Anterior cingulate cortex (tissue), 58 donors: Measurements from ENCODE around the gene CLCN5.

Experiments
- DNase-seq, 58 donors: peaks; one replicate each; lab custom pipeline; 2025; lab: John Stamatoyannopoulos, UW

CLCN5 gene

DNA sequence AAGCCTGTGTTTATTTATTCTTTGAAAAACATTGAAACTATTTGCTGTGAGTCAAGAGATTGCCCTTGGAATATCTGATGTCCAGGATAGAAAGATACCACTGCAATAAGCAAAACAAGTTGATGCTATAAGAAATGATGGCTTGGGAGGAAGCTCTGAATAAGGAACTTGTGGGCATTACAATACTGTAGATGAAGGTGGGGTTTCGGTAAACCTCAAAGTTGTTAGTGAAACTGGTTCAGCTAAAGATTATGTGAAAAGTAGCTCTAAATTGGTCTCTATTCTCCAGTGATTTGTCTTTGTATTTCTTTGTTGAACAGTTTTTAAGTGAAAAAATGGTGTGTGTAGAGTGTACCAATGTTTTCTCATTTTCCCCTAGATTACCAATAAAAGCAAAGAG lies 149.7 kb downstream of the CLCN5 start:
- DNase-seq, result no peak

DNA sequence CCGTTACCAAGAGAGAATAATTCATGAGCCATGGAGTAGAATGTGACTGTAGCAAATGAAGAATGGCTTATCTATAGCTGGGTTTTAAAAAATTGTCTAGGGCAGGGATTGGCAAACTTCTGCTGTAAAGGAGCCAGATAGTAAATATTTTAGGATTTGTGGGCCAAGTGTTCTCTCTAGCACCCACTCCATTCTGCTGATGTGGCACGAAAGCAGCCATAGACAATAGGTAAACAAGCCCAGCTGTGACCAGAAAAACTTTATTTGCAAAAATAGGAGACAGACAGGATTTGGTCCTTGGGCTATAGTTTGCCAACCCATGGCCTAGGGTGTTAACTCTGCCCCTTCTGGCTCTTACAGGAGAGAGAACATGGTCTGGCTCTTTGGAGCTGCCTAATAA lies 151.2 kb downstream of the CLCN5 start:
- DNase-seq, result no peak

DNA sequence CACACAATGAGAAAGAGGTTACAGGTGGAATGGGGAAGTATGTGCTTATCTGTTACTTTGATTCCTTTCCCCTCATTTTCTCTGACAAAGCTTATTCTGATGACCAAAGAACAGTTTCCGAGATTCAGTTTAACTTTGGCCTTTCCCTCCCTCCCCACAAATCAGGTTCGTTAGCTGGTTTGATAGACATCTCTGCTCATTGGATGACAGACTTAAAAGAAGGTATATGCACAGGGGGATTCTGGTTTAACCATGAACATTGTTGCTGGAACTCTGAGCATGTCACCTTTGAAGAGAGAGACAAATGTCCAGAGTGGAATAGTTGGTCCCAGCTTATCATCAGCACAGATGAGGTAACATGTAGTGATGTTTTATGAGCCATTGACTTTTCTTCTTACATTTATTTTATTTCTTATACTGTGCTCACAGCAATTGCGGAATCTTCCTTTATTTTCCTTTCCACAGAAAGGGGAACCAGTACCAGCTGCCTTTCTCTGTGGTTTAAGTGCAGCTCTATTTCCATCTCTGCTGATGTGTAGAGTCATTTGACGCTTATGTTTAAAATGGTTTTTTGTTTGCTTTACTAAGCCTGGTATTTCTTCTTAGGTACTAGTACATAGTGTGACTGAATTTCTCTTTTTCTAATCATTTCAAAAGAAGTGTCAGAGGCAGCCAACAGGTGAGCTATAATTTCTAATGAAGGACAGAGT lies 153.4 kb downstream of the CLCN5 start:
- no peak for DNase-seq

DNA sequence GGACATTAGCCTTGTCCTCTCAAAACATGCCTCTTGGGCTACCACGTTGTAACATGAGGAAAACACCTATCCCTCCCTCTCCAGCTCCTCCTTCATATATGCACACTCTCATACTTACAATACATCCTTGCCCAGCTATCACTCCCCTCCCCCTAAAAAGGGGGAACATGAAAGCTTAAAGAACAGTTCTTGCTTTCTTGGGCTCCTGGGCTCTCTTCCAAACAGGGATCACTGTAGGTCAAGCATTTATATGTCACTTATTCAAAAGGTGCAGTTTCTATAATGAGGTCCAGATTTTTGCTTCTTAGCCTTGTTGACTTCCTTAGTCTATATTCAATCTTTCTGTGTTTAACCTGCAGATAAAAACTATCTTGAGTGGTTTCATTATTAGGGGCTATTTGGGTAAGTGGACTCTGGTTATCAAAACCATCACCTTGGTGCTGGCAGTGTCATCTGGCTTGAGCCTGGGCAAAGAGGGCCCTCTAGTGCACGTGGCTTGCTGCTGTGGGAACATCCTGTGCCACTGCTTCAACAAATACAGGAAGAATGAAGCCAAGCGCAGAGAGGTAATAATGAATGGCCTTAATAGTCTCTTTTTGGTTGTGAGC lies 159.0 kb downstream of the CLCN5 start:
- DNase-seq, result peak in 25 of 58 donors; percentile 0 to 24 (median 1)

DNA sequence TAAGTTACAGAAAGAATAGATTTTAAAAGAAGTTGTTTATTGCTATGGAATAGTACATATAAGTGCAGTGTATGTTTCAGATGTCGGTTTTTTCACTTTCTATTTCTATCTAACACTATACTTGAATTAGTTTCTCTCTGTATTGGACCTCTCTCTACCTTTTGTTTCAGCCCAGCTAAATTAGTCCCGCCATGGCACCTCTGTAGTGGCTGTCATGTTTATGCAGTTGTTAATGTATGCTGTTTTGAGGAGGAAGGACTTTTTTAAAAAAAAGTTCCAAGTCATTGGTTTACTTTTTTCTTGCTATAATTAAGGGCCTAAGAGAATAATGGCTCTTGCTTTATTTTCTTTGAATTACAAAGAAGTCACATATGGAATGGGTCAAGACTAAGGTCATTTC lies 160.3 kb downstream of the CLCN5 start:
- DNase-seq, result no peak

DNA sequence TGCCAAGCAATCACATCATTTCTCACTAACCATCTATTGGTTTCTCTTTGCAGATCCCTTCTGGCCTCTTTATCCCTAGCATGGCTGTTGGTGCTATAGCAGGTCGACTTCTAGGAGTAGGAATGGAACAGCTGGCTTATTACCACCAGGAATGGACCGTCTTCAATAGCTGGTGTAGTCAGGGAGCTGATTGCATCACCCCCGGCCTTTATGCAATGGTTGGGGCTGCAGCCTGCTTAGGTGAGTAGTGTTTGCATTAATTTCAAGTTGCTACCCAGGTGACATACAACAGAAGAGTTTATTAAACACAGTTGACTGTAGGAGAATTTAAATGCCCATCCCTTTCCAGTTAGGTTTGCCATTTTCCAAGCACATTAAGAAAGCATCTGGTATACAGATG lies 166.2 kb downstream of the CLCN5 start:
- no peak for DNase-seq

DNA sequence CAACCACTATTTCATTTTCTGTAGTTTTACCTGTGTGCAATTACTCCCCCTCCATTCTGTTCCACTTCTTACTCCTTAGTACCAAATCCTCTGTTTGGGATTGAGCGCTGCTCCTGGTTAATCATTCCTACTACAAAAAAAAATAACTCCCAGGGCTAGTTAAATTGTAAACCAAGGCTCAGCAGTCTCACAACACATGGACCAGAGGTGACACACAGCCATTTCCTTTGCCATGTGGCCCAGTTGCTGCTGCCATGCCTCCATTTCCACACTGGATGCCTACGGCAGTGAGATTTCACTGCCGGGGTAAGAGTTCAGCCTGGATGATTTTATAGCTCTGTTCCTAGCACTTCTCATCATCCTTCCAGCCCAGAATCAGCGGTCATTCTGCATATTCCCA lies 171.2 kb downstream of the CLCN5 start:
- no peak for DNase-seq

DNA sequence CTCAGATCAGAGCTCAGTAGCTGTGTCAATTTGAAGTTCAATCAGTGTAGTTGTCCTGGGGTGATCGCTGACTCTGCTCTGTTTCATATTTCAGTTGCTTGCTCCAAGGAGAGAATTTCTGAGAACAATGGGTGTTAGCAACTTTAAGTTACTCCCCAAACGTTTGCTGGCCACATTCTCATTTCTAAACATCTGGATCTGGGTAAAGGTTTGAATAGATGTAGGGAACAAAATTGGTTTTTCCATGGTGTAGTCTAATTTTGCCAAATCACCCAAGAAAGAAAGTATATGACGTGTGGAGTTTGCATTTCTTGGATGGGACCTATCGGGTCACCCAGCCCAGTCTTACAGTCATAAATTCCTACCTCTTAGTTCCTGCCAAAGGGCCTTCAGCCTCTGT lies 174.7 kb downstream of the CLCN5 start:
- no peak for DNase-seq

DNA sequence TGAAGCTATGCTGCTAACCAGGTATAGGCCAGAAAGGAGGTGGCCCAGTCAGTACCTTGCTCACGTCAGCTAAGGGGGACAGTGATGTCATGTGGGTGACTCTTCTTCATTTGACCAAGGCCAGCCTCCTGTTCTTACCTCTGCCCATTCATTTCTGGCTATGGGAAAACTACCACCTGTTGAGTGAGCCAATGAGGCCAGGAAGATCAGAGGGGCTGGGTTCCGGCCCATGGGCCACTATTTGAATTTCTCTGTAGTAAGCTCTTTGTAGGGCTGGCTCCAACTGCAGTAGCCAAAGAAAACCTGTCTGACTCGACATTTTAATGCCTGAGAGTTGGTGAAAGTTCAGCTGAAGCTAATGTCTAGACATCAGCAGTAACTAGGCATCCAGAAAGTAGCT lies 175.8 kb downstream of the CLCN5 start:
- DNase-seq, result no peak

DNA sequence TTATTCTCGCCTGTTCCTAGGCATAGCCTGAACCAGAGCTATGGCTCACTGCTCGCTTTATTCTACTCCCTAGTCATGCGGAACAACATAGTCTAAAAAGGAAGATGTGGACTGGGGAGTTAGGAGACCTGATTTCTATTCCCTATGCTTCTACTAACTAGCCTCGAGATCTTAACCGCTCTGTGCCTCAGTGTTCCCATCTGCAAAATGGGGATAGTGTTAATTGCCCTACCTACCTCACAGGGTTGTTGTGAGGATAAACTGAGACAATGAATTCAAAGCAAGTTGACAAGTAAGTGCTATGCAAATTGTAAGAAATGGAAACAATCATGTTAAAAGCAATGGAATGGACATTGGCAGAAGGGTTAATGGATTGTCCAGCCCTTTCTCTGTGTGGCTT lies 176.4 kb downstream of the CLCN5 start:
- DNase-seq, result no peak

DNA sequence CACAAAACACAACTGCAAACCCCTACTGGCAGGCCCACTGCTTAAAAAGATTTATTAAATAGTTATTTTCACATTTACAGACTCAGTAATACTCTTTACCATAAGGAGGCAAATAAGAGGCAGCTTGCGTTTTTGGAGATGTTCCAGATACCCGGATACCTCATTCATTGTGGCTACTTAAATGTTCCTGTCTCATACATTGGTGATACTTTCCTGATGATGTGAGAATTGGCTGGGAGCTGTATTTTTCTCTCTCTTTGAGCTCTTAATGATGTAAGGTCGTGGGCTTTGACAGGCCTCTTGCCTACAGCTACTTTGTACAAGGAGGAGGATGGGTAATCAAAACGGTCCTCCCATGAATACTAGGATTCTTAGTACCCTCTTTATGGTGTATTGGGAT lies 176.9 kb downstream of the CLCN5 start:
- no peak for DNase-seq

DNA sequence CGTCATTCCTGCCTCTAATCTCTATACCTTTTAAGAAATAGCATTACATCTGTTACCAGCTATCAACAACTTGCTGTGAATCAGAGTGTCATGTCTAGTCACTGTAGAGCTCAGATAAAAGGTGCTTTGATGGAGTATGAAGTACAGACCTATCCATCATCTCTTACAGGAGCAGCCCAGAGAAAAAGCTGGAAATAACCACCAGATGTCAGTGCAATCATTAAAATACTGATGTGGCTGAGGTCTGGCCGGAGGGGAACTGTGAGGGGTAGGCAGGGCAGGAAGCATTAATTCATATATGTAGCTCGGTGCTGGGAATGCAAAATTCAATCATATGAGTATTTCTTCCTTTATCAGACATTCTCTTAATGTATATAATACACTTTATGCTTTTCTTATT lies 177.8 kb downstream of the CLCN5 start:
- peak in 2 of 58 donors; percentile 0 for DNase-seq

DNA sequence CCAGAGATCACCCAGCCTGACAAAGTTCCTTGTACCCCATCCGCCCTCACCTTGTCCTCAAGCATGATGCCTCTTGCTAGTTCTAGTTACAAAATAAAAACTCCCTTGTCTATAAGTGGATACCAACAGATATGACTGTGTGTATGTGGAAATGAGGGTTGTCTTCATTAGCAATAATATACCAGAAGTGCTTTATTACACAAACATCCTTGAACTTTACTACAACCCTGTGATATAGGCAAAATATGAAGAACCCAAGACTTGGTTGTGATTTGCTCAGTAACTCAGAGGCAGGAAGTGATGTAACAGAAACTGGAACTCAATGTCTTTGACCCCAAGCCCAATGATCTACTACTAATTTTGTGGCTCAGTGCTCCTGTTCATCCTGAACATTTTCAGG lies 180.8 kb downstream of the CLCN5 start:
- DNase-seq, result no peak

DNA sequence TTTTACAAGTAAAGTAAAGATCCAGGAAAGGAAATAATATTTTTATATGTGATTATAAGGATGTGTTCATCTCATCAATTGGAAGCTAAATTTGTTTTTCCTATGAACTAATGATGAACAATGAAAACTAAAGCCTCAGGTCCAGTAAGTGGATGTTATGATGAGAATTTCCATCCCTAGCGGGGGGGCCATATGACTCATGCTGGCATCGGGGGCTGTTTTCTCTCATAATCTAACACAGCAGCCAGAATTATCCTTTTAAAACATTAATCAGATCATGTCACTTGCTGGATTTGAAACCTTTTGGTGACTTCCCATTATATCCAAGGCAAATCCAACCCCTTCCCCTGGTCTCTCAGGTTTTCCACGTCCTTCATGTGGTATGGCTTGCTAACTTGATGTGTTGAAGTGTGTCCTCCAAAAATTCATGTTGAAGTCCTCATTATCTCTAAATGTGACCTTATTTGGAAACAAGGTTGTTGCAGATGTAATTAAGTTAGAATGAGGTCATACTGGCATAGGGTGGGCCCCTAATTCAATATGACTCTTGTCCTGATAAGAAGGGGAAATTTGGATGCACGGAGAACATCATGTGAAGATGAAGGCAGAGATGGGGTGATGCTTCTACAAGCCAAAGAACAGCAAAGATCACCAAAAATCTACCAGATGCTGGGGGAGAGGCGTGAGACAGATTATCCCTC lies 181.6 kb downstream of the CLCN5 start:
- DNase-seq, result no peak

DNA sequence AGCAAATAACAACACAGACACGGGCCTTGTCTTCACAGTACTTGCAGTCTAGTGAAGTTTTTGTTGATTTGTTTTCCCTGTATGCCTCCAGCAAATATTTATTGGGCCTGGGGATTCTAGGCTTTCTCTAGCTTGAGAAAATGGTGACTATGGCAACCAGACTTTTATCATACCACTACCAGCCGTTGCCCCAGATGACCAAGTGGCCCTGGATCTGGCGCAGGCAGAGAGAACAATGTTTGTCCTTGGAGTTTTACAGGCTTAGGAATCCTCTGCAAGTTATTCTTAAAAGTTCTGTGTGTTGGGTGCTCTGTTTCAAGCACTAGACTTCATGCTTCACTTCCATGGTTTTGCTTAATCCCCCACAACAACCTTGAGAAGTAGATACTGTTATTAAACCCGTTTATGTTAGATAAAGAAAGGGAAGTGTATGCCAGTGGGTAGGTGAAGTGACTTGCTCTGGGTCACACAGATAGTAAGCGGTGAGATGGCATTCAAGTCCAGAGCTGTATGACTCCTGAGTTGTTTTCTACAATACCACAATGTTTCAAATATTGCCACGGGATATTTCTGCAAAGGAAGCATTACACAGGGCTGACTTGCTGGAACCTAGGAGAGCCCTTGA lies 183.8 kb downstream of the CLCN5 start:
- DNase-seq, result no peak

DNA sequence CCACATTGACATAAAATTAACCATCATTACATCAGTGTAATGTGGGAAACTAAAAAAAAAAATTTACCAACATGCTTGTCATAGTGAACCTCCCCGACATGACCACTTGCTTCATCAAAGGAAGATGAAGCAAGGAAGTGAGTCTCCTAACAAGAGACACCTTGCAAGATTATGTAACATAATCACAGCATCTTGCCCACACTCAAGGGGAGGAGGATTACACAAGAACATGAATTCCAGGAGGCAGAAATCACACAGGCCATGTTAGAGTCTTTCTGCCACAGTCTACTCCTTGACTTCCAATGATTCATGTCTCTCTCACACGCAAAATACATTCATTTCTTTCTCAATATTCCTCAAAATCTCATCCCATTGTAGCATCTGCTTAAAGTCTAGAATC lies 185.1 kb downstream of the CLCN5 start:
- DNase-seq, result no peak

DNA sequence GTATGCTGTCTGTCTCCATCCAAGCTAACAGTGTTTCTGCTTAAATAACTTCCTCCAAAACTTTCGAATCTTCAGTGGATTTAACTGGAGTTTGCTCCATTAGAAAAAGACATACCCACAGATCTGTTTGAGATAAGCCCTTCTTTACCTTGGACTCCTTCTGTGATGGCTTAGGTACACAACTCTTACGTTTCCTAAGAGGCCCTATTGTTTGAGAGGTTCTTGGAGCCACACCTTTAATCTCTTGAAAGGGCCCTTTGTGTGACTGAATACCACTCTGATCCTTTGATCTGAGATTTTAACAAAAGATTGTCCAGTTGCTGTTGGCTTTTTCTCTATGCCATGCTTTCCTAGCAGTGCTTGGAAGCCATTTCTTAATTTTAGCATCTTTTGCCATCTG lies 185.9 kb downstream of the CLCN5 start:
- no peak for DNase-seq

DNA sequence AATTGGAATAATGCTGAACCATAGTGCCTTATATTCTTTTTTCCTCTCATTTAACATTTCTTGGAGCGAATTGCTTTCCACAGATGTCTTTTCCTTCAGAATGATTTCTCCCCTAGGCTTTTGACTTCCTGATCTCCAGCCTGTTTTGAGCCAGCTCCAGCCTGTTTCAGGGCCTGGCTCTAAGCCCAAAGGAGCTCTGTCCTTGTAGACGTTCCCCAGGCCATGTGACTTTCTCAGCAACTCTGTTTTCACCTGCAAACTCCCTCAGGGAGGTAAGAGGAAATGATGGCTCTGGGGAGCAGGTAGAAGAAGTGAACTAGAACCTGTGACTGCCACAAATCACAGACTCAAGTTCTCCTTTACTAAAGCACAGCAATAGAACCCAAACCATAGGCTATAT lies 189.3 kb downstream of the CLCN5 start:
- no peak for DNase-seq

DNA sequence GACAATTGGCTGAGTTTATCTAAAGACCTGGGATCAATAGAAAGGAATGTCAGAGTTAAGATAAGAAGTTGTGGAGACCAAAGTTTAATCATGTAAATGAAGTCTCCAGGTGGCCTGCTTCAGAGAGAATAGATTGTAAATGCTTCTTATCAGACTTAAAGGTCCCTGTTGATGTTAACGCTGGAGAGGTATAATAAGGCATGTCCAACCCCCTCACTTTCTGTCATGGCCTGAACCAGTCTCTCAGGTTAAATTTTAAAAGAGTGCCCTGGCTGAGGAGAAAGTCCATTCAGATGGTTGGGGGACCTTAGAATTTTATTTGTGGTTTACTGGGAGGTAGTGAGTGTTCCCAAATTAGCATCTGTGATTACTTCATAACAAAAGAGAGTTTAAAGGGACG lies 191.7 kb downstream of the CLCN5 start:
- no peak for DNase-seq

DNA sequence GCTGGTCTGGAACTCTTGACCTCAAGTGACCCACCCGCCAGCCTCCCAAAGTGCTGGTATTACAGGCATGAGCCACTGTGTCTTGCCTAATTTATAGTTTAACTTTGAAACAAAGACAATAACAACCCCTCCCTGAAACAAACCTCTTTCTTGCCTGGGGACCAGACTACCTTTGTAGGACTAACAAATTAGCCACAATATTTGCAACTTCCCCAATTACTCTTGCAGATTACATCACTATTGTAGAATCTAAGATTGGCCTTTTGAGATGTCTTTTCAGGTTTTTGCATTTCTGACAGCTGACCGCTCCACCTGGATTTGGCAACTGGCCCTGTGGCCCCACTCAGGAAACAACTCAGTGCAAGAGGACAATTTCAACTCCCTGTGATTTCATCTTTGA lies 193.6 kb downstream of the CLCN5 start:
- no peak for DNase-seq

DNA sequence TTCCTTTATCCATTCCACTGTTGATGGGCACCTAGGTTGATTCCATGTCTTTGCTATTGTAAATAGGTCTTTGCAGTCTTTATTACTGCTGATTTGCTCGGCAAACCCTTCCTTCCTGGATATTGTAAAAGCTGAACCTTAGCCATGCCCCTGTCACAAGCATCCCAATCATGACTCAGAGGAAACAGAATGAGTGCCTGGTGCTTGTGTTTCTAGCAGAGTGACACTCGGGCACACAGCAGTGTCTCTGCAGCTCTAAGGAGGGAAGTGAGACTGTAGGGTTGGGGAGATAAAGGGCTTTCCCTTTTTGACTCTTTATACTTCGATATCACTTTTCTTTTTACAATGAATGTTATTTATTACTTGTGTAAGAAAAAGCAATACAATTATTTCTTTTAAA lies 195.1 kb downstream of the CLCN5 start:
- no peak for DNase-seq

DNA sequence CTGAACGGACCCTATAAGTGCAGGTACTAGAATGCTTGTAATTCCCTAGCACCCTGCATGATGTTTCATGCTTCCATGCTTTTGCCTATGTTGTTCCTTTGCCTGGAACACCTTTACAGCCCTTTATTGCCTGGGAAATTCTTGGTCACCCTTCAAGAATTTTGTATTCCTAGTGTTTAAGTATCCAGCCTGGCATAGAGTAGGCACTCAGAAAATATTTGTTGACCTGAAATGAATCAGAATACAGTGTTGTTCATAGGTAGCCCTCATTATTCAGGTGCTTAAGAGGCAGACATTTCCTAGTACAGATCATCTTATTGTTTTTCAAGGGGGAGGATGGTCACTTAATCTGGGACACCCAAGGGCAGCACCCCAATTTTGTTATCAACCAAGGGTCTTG lies 203.1 kb downstream of the CLCN5 start:
- no peak for DNase-seq
